GM12874 (cell line): ENCODE measurements around the gene GPATCH8.
A peak's percentile ranks its signal among the peaks of the same experiment; 100 is the strongest.

Source experiments
- CTCF ChIP-seq: IDR thresholded peaks from 2 replicates; pipeline ENCODE4 v1.5.1; 2011; ENCODE audit warnings: low read depth, mild to moderate bottlenecking, control low read depth, low read length, moderate library complexity; ENCODE audit not compliant: insufficient read depth

The GPATCH8 gene

GRCh38 chr17:44354582-44355561, 148.3 kb downstream of the GPATCH8 start:
- peak; percentile 50 for TF ChIP-seq CTCF

- no peak for TF ChIP-seq CTCF
Observed at GRCh38 chr17:44353672-44354331, 149.4 kb downstream of the GPATCH8 start.

- no peak for TF ChIP-seq CTCF
Observed at GRCh38 chr17:44352828-44353671, 150.2 kb downstream of the GPATCH8 start.

- no peak for TF ChIP-seq CTCF
Observed at GRCh38 chr17:44351961-44352827, 151.0 kb downstream of the GPATCH8 start.

GRCh38 chr17:44351464-44351863, 151.7 kb downstream of the GPATCH8 start:
- TF ChIP-seq CTCF = no peak

GRCh38 chr17:44350733-44351226, 152.4 kb downstream of the GPATCH8 start:
- peak; percentile 99 for TF ChIP-seq CTCF
